Renal cortical epithelial cell (primary cell): ENCODE data around the gene KLK15. TPM values are rescaled to one million over a fixed set of nuclear protein-coding genes. Genes with fewer than 3 reads are reported as not detected.

Experiments used
- DNase-seq: peaks from one replicate; pipeline ENCODE4 v3.0.0-alpha.2; 2011; ENCODE audit warnings: low read depth
- total RNA-seq: library from RNA; depleted of rRNA; stranded (reverse); fragments of >200 nt; gene quantifications from 2 replicates; pipeline ENCODE4 v1.2.3, GENCODE V29; 2014

KLK15 gene
- total RNA-seq, 1 donor from 2014 or later, result not detected

DNA sequence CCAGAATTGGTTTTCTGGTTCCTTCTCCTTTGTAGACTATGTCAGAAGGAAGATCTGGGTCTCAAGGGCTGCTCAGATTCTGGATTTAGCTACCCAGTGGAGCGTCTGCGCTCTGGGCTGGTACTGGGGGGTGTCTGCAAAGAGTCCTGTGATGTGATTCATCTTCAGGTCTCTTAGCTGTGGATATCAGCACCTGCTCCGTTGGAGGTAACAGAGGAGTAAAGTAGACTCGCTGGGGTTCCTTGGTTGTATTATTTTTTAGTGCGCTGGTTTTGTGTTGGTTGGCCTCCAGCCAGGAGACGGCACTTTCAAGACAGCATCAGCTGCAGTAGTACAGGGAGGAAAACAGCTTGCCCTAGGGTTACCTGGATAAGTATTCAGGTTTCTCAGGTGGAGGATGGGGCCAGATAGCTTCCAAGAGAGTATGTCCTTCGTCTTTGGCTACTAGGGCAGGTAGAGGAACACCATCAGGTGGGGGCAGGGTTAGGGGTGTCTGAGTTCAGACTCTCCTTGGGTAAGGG lies 10.4 kb upstream of the KLK15 start:
- no peak for DNase-seq

DNA sequence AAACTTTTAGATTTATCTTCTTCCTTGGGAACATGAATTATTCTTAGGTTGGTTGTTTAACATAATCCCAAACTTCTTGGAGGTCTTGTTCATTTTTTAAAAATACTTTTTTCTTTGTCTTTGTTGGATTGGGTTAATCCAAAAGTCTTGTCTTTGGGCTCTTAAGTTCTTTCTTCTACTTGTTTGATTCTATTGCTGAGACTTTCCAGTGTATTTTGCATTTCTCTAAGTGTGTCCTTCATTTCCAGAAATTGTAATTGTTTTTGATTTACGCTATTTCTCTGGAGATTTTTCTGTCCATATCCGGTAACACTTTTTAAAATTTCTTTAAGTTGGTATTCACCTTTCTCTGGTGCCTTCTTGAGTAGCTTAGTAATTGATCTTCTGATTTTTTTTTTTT lies 9.8 kb upstream of the KLK15 start:
- DNase-seq, result no peak

DNA sequence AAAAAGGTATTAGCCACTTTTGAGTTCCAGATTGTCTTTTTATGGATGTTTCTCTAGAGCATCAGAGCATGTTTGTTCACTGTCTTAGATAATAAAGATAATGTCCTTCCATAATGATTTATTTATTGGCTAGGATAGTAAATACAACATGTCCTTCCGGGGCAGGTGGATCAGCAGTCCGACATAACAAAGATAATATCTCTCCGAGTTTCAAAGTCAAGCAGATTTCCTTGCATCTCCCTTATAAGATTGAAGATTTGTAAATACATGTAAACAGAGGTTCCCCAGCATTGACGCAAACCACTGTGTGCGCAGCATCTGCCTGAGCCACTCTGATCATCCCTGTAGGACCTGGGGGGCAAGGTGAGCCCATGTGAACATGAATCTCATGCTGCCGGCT lies 8.8 kb upstream of the KLK15 start:
- DNase-seq, result no peak

DNA sequence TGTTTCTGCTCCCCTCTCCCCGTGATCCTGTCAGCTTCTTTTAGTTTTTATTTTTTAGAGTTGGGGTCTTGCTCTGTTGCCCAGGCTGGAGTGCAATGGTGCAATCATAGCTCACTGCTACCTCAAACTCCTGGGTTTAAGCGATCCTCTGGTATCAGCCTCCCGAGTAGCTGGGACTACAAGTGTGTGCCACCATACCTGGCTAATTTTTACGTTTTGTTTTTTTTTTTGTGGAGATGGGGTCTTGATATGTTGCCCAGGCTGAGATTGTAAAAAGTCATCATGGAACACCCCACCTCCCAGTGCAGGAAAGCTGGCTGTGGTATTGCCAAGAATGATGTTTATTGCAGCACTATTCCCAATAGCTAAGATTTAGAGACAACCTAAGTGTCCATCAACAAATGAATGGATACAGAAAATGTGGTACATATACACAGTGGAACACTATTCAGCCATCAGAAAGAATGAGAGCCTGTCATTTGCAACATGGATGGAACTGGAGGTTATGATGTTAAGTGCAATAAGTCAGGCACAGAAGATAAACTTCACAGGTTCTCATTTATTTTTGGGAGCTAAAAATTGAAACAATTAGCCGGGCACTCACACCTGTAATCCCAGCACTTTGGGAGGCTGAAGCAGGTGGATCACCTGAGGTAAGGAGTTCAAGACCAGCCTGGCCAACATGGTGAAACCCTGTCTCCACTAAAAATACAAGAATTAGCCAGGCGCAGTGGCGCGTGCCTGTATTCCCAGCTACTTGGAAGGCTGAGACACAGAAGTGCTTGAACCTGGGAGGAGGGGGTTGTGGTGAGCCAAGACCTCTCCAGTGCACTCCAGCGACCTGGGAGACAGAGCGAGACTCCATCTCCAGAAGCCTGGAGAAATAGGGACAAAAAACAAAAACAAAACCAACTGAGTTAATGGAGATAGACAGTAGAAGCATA lies 6.6 kb upstream of the KLK15 start:
- DNase-seq, result no peak

DNA sequence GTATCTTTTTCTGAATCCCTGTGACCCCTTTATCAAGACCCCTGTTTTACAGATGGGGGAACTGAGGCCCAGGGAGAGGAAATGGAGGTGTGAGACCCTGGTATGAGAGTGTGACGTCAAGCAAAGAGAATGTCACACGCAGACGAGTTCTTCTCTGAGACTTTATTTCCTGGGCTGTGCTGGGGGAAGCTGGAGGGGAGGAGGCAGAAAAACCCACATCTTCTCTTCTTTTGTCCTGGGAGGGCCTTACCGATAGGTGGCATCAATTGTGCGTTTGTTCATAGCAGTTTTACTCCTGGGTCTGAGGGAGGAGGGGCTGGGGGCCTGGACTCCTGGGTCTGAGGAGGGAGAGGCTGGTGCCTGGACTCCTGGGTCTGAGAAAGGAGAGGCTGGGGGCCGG lies 4.9 kb upstream of the KLK15 start:
- DNase-seq, result no peak

DNA sequence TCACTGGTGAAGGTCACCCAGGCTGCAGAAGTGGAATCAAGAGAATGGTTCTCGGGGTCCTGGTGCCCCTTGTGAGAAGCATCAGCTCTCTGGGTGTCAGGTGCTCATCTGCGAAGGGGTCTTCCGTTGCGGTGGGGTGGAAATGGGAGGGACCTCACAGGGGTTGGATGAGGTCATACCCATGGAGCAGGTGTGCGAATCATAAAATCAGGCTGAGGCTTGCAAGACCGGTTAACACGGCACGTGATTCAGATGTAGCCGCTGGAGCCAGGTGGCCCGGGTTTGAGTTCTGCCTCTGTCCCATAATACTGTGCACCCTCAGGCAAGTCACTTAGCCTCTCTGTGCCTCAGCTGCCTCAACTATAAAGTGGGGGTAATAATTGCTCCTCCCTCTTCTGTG lies 3.9 kb upstream of the KLK15 start:
- DNase-seq, result no peak

DNA sequence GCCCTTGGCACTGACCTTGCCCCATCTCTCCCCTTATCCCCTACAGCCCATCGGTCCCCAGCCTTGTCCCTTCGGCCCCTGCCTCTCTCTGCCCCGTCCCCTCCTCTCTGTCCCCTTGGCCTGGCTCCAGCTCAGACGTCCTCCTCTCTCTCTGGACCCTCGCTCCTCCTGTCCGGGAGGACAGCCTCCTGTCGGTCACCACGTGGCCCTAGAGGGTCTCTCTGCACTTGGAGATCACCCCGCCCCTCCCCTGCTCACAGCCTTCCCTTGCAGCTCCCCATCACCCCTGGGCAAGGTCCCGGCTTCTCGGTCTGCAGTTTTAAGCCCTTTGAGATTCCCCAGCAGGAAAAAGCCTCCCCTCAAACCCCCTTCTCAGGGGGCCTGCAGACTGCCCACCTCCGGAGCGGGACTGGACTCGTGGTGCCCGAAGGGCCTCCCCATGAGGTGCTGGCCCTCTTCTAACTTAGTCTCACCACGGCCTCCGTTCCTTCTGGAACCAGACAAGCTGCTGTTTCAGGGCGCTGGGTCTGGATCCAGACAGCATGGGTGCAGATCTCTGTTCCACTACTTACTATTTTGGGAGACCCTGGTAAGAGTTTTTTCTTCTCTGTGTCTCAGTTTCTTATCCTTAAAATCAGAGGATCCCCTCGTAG lies 3.3 kb upstream of the KLK15 start:
- DNase-seq, result no peak

DNA sequence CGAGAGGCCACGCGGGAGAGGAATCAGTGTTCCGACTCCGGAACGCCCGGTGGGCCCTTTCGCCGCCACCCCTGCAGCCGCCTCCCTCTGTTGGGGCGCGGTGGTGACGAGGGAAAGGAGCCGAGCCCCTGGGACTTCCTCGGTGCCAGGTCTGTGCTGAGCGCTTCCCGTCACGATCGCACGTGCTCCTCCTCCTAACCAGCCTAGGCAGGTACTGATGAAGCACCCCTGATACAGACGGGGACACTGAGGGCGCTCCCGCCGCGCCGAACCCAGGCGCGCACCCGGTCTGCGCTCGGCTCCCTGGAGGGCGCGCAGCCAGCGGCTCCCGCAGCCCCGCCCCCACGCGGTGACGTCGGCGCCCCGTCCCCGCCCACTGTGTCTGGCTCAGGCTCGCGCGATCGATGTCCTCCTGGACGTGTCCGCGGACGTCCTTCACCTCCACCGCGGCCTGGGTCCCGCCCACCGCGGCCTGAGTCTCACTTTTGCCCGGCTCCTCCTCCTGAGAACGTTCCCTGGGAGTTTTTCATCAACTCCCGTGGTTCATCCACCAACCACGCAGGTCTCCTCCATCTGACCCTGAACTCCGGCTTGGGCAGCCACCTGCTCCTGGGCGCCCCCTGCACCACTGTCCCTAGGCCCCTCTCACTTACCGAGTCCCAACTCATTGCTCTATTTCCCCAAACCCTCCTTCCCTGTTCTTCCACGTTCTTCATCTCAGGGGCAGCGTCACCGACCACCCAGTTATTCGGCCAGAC lies 2.6 kb upstream of the KLK15 start:
- peak; percentile 13 for DNase-seq

DNA sequence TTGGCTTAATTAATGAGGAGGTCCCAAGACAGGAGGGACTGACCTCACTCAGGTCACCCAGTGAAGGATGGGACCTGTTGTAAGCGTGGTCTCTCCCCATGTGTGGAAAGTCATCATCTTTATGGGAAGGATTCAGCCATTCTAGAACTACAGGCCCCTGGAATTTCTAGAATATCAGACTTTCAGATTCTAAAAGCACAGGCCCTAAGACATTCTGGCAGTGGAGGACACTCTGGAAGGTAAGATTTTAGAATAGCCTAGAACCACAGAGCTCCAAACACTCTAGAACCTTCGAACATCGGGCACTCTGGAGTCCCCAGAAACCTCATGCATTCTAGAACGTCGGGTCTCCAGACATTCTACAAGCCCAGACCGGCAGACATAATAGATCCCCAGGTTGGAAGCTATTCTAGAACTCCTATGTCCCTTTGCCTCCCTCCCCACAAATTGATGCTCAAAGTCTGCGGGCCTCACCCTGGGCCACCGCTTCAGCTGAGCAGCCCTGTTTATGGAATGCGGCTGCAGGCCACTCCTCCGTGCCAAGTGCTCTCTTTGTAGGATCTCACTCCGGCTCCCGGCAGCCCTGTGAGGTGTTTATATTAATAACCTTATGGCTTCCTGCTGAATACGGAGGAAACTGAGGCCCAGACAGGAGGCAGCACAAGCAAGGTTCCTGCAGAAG lies 1.9 kb upstream of the KLK15 start:
- no peak for DNase-seq

DNA sequence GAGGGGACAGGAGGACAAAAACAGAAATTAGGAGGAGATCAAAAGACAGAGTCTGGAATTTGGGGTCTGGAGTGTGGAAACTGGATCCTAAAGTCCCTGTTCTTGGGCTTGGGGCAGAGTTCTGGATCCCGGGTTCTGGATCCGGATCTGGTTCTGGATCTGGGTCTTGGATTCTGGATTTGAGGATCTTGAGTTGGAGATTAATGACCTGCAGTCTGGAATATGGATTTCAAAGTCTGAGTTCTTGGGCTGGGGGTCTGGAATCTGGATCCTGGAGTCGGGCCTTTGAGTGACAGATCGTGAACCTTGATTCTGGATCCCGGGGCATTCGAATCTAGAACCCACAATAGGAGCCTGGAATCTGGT lies 411 bp upstream of the KLK15 start:
- DNase-seq, result no peak

DNA sequence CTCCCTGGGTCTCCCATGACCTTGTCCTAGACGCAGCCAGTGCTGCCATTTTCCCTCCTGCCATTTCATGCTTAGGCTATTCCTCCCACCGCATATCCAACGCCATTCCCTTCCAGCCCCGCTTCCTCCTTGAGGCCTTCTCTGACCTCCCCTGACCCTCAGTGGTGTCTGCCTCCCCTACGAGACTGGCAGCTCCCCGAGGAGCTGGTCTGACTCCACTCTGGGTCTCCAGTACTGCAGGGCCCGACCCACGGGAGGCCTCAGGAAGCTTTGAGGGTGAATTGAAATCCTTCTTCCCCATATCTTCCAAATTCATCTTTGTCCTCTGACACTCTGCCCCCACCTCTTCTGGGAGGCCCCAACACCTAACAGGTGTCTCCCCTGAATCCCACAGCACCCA lies 708 bp downstream of the KLK15 start:
- DNase-seq, result no peak

DNA sequence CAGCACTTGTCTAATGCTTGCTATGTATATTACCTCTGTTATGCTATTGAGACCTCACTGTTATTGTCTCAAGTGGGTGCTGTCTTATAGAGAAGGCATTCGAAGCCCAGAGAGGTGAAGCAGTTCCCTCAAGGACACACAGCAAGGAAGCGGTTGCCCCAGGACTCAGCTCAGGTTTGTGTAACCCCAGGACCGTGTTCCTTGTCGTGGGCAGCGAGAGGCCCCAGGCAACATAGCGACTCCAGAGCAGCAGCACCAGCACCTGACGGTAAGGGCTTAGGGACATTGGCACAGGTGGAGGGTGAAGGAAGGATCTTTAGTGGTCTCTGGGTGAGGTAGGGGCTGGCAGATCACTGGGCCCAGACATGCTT lies 2.4 kb downstream of the KLK15 start:
- DNase-seq, result no peak

DNA sequence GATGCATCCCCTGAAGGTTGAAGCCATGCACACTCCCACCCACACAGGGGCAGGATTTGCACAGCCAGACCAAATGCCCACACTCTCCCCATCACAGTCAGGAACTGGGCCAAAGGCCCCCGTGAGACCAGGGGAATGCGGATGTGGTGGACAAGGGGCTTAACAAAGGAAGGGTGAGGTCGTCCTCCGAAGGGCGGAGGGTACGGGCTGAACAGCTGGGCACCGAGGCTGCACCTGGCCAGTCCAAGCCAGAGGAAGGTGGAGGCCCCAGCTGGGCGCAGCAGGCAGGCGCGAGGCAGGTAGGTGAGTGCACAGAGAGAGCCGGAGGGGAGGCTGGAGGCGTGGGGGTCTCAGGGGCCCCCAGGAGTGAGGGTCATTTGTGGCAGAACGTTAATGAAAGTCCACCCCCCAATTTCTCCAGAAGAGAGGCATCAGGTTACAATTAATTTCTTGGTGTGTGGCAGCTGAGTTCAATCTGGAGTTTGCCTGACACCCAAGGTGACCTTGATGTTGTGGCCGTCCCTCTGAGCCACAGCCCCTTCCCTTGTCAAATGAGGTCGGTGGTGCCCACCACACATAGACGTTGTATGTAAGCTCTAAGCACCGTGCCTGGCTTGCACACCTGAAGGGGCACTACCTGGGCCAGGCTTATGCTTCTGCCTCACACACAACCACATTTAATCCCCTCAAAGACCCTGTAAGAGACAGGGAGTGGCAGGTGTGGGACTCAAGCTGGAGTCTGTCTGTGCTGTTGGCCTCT lies 2.9 kb downstream of the KLK15 start:
- no peak for DNase-seq

DNA sequence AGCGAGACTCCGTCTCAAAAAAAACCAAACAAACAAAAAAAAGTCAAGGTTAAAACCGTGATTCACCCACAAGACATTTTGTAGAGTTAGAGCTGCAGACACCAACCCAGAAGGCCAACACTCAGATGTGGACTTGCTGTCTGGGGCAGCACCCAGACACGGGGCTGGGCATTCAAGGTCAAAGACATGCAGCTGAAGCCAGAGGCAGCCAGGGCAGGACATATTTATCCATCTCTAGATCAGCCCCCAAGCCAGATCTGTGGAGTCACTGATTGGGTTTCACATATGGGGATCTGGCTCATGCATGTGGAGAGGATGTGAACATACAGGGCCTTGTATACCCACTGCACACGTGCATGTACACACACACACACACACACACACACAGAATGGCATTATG lies 3.6 kb downstream of the KLK15 start:
- peak; percentile 11 for DNase-seq

DNA sequence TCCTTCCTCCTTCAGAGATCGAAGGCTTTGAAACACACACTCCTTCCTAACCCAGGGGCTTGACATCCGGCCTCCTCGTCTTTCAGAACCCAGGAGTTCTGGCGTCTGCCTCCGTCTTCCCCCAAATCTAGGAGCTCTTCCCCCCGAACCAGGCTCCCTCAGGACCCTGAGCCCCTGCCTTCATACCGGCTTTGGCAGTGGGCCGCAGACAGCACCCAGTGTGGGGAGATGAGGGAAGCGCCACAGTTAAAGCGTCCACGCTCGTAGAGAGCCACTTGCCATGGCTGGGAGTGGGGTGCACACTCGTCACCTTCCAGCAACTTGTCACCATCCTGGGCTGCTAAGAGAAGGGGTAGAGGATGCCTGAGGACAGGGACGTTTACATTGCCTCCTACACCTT lies 5.9 kb downstream of the KLK15 start:
- DNase-seq, result no peak

DNA sequence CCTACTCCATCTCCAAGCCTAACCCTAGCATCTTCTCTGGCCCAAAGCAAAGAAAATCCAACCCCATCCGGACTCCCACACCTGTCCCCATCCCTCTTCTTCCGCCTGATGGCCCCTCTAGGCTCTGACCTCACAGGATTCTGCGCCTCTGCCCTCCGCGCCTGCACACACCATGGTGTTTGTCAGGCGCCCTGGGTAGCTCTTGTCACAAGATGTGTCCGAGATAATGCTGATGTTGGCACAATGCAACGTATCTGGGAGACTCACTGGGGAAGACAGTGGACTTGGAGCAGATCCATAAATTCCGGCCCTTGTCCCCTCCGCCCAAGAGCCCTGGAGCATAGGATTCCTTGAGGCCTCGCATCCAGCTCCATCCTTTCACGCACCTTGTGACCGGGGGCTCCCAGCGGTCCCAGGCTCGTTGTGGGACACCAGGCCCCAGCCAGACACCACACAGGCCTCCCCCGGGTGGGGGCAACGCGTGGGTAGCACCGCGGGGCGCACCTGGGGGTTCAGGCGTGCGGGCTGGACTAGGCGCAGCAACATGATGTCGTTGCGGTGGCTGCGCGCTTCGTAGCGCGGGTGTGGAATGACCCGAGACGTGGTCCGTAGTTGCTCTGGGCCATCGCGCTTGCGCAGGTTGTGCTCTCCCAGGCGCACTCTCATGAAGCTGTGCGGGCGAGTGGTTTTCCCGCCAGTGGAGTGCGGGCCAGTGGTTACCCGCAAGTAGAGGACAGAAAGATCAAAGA lies 6.7 kb downstream of the KLK15 start:
- DNase-seq, result no peak

DNA sequence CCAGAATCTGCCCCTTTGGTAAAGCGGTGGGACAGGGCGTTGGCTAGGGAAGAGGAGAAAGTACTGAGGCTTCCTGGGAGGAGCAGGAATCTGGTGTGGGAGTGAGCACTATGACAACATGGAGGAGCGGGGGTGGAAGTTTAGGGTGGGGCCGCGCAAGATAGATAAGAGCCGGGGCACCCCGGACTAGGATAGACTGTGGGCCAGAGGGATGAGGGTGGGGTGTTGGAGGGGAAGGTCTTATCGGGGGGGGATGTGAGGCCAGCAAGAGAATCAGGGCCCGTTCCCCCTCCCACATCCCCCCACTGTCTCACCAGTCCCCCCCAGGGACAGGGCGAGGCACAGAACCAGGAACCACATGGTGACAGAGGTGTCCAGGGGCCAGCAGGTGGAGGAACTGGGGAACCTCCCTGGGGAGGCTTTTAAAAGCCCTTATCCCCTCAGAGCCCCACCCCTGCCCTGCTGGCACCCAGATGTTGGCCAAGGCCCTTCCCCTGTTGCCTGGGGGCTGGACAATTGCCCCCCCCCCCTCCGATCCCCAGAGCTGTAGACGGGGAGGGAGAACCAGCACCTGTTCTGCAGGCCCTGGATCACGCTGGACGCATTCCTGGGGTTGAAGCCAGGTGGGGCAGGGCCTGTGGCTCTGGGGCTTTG lies 9.9 kb downstream of the KLK15 start, which contains the start of gene KLK1:
Gene KLK1 (minus strand): TSS at position 399 of the 654 bp plus-strand sequence. CDS start 39 bp downstream, at position 360.
- no peak for DNase-seq

DNA sequence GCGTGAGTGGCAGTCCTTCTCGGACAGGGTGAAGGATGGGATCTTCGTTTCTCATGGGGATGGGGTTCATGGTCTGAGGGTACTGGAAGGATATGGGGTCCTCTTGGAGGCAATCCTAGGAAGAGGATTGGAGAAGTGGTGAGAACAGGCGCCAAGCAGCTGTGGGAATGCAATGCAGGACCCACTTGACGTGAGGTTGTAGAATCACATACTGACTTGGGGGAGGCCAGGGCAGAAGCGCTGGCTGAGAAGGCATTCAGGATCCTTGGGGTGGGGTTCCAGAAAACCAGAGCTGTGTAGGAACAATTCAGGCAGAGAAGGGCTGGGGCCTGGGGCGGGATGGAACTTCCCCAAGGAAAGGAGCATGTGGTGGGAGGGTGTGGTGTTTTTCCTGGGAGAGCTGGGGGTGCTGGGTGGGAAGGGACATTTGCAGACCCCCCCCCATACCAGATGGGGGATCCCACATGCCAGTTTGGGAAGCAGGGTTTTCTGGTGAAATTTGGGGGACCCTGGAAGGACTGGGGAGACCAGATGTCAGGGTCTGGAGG lies 10.6 kb downstream of the KLK15 start:
- DNase-seq, result no peak

DNA sequence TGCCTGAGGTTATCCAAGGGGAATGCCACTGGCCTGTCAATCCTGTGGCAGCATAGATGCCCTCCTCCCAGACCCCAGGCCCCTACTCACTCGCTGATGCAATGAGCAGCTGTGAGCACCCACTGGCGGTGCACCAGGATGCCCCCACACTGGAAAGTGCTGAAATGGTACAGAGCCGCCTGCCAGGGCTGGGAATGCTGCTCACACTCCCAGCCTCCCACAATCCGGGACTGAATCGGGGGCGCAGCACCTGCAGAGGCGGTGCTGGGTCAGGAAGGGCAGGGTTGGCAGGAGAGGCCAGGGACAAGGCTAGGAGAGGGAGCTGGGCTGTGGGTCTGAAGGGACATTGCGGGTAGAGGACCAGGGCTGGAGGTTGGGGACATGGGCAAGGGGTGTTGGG lies 11.8 kb downstream of the KLK15 start:
- no peak for DNase-seq

DNA sequence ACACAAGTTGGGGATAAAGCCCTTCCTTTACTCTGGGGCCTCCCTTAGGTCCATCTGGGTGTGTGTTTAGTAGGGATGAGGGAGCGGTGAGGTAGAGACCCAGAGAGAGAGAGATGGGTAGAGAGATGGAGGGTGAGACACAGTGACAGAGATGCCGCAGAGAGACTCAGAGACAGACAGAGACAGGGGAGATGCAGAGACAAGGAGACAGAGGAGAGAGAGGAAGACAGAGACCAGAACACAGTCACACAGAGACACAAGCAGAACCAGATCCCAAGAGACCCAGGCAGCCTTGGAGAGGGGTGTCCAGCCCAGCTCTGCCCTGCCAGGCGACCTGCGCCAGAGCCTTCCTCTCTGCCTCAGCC lies 12.1 kb downstream of the KLK15 start:
- DNase-seq, result no peak
